Ascending aorta (tissue), 2 donors: Measurements from ENCODE around the gene RSRC1. TPM values are rescaled to one million over a fixed set of nuclear protein-coding genes. Genes with fewer than 3 reads are reported as not detected.

ENCODE experiments used
- DNase-seq, 2 donors: peaks; one replicate each; pipeline ENCODE4 v3.0.0-alpha.2; 2019; ENCODE audit warnings: low spot score in 2 of 2
- H3K27ac ChIP-seq, 2 donors: fragments of 200-600 bp; sonication (generic); one replicate each; pipeline ENCODE4 v1.5.1; 2016 to 2017; ENCODE audit warnings: mild to moderate bottlenecking in 1 of 2
- H3K27me3 ChIP-seq: fragments of 200-600 bp; sonication (generic); one replicate; pipeline ENCODE4 v1.5.1; 2017
- H3K36me3 ChIP-seq, 2 donors: fragments of 200-600 bp; sonication (generic); one replicate each; pipeline ENCODE4 v1.5.1; 2016
- H3K4me1 ChIP-seq, 2 donors: fragments of 200-600 bp; sonication (generic); one replicate each; pipeline ENCODE4 v1.5.1; 2016 to 2017; ENCODE audit warnings: mild to moderate bottlenecking in 1 of 2
- H3K4me3 ChIP-seq, 2 donors: fragments of 200-600 bp; sonication (generic); one replicate each; pipeline ENCODE4 v1.5.1; 2016 to 2017; ENCODE audit warnings: mild to moderate bottlenecking in 1 of 2
- H3K9me3 ChIP-seq, 2 donors: fragments of 200-600 bp; sonication (generic); one replicate each; pipeline ENCODE4 v1.5.1; 2016
- CTCF ChIP-seq, 3 experiments: fragments of 200-600 bp in 2 of 3; fragments of 450-650 bp in 1 of 3; sonication (generic) in 2 of 3; IDR thresholded peaks; one replicate each; pipeline ENCODE4 v1.5.1; 2016 to 2019; ENCODE audit warnings: antibody characterized with exemption in 3 of 3, mild to moderate bottlenecking in 1 of 3, moderate library complexity in 1 of 3
- intact Hi-C: fragments of 100-400 bp; cut with DNase I; formaldehyde crosslinking; loops from one replicate; pipeline ENCODE4 v1.15.1; 2023
- total RNA-seq: library from RNA; depleted of rRNA; stranded (reverse); fragments of >200 nt; gene quantifications from one replicate; pipeline ENCODE4 v1.1.0, GENCODE V29; 2016

Gene RSRC1
- total RNA-seq, 1 donor from 2014 or later: 28.0 TPM

GRCh38 chr3:158127250-158128219 is 17.6 kb downstream of the RSRC1 start:
- intact Hi-C loops: no loop called here
- TF ChIP-seq CTCF (IDR thresholded peaks at IDR 0.05): no peak

GRCh38 chr3:158128755-158129154 is 18.9 kb downstream of the RSRC1 start:
- no peaks in the 10 kb centered on the region for H3K4me1 ChIP-seq
- intact Hi-C loops: no loop called here
- no peak overlapping the region for H3K4me3 ChIP-seq
- peaks cover 31 to 68% of the 10 kb centered on the region in 2 donors for H3K36me3 ChIP-seq
- H3K27me3 ChIP-seq: no peaks in the 10 kb centered on the region
- DNase-seq: no peak
- H3K27ac ChIP-seq: no peak overlapping the region
- peaks cover 8 to 32% of the 10 kb centered on the region in 2 donors for H3K9me3 ChIP-seq
- no peak for TF ChIP-seq CTCF (IDR thresholded peaks at IDR 0.05)

More at GRCh38 chr3:158127250-158128219, 17.6 kb downstream of the RSRC1 start:
- no peak overlapping the region for H3K27ac ChIP-seq
- H3K9me3 ChIP-seq: peaks cover 8 to 32% of the 10 kb centered on the region in 2 donors
- no peaks in the 10 kb centered on the region for H3K27me3 ChIP-seq
- no peak overlapping the region for H3K4me3 ChIP-seq
- no peak for DNase-seq
- H3K36me3 ChIP-seq: peaks cover 36 to 80% of the 10 kb centered on the region in 2 donors
- no peaks in the 10 kb centered on the region for H3K4me1 ChIP-seq

- Histone ChIP-seq H3K4me3 (no peak overlapping the region), H3K27me3 (no peaks in the 10 kb centered on the region), H3K27ac (no peak overlapping the region), H3K36me3 (peaks cover 2 to 13% of the 10 kb centered on the region in 2 donors), H3K9me3 (no peaks in the 10 kb centered on the region), H3K4me1 (no peaks in the 10 kb centered on the region)
- no peak for DNase-seq
- intact Hi-C loops: no loop called here
- no peak for TF ChIP-seq CTCF (IDR thresholded peaks at IDR 0.05)
These were observed 24.5 kb downstream of the RSRC1 start for GRCh38 chr3:158134363-158134762.

DNA sequence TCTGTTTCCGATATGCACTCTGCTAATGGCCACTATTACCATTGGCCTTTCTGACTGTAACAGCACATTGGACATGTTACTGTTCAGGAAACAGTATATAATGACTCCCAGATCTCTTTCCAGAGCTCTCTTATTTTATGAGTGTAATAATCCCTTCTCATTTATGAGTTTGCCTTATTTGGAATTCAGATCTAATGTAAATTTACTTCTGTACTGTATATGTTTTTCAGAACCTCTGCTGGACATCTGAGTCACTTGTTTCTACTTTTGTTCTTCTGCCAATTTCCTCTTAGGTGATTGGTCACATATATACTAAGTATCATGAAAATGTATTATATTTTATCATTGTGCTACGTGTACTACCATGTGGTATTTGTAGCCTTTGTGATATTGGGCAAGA is 30.5 kb downstream of the RSRC1 start:
- Histone ChIP-seq H3K36me3 (peaks cover 0 to 2% of the 10 kb centered on the region in 2 donors), H3K9me3 (no peaks in the 10 kb centered on the region), H3K4me3 (no peak overlapping the region), H3K27ac (no peak overlapping the region), H3K4me1 (no peaks in the 10 kb centered on the region), H3K27me3 (no peaks in the 10 kb centered on the region)
- intact Hi-C loops: no loop called here
- DNase-seq: no peak
- TF ChIP-seq CTCF (IDR thresholded peaks at IDR 0.05): no peak

- Histone ChIP-seq H3K36me3 (peaks cover 0 to 2% of the 10 kb centered on the region in 2 donors), H3K9me3 (no peaks in the 10 kb centered on the region), H3K27ac (no peak overlapping the region), H3K27me3 (no peaks in the 10 kb centered on the region), H3K4me1 (no peaks in the 10 kb centered on the region), H3K4me3 (no peak overlapping the region)
- DNase-seq: no peak
- intact Hi-C loops: no loop called here
- TF ChIP-seq CTCF (IDR thresholded peaks at IDR 0.05): no peak
These were observed 38.3 kb downstream of the RSRC1 start for GRCh38 chr3:158148218-158148617.
